Measurements from ENCODE around the gene ZGRF1.

- TF ChIP-seq CTCF (IDR thresholded peaks at IDR 0.05), result no peak
- no peak for TF ChIP-seq POLR2A (IDR thresholded peaks at IDR 0.05)
- TF ChIP-seq POLR2AphosphoS5 (IDR thresholded peaks at IDR 0.05), result no peak
Measured at GRCh38 chr4:112536123-112536522, 100.6 kb downstream of the ZGRF1 start.

Data from sigmoid colon (tissue), 4 donors.